OCI-LY3 (cell line): ENCODE measurements around the gene CENPB.

Source experiments
- H2AFZ ChIP-seq: fragments of 200-600, 300-600 bp; shearing (Covaris generic); 2 replicates; pipeline ENCODE4 v1.6.0; 2014; ENCODE audit warnings: antibody characterized with exemption, low read depth, low read length
- H3K27ac ChIP-seq: fragments of 200-600, 300-600 bp; sonication (generic); 2 replicates; pipeline ENCODE4 v1.5.1; 2014; ENCODE audit warnings: mild to moderate bottlenecking, low read length, moderate library complexity, mixed read lengths
- H3K27me3 ChIP-seq: fragments of 200-600, 300-600 bp; sonication (generic); 2 replicates; pipeline ENCODE4 v1.6.1; 2014; ENCODE audit warnings: low read depth, low read length, mixed read lengths
- H3K36me3 ChIP-seq: fragments of 200-600, 300-600 bp; sonication (generic); replicated peaks from 2 replicates; pipeline ENCODE3; 2014; ENCODE audit warnings: low read depth, low read length, mixed read lengths
- H3K4me1 ChIP-seq: fragments of 300-600, 200-600 bp; sonication (generic); 2 replicates; pipeline ENCODE4 v1.6.1; 2014; ENCODE audit warnings: low read length, mixed read lengths
- H3K4me2 ChIP-seq: fragments of 200-600, 300-600 bp; sonication (generic); 2 replicates; pipeline ENCODE4 v1.6.1; 2014; ENCODE audit warnings: low read length, mixed read lengths
- H3K4me3 ChIP-seq: fragments of 300-600, 200-600 bp; sonication (generic); 2 replicates; pipeline ENCODE4 v1.5.1; 2014; ENCODE audit warnings: antibody characterized with exemption, mild to moderate bottlenecking, low read length, moderate library complexity
- H3K79me2 ChIP-seq: fragments of 300-600, 200-600 bp; shearing (Covaris generic); 2 replicates; pipeline ENCODE4 v1.6.1; 2014; ENCODE audit warnings: mild to moderate bottlenecking, low read length, mixed read lengths
- H3K9ac ChIP-seq: fragments of 300-600, 200-600 bp; shearing (Covaris generic); 2 replicates; pipeline ENCODE4 v1.6.0; 2014; ENCODE audit warnings: mild to moderate bottlenecking, low read length, moderate library complexity
- H3K9me3 ChIP-seq: fragments of 200-600, 300-600 bp; shearing (Covaris generic); 2 replicates; pipeline ENCODE4 v1.6.1; 2014; ENCODE audit warnings: low read length, mixed read lengths; ENCODE audit not compliant: insufficient read depth
- H4K20me1 ChIP-seq: fragments of 200-600, 300-600 bp; sonication (generic); 2 replicates; pipeline ENCODE4 v1.6.1; 2016; ENCODE audit warnings: low read length, mixed read lengths; ENCODE audit not compliant: insufficient read depth
- EZH2phosphoT487 ChIP-seq: fragments of 200-600 bp; shearing (Covaris generic); IDR thresholded peaks from 2 replicates; pipeline ENCODE4 v1.6.1; 2018; ENCODE audit warnings: antibody characterized with exemption, mixed run types, low read depth
- TF ChIP-seq, protein P1 (sequence below): fragments of 200-600, 300-600 bp; sonication (generic); IDR thresholded peaks from 2 replicates; pipeline ENCODE4 v1.5.1; 2014; ENCODE audit warnings: antibody characterized with exemption, low read length, low read depth

Gene CENPB

DNA sequence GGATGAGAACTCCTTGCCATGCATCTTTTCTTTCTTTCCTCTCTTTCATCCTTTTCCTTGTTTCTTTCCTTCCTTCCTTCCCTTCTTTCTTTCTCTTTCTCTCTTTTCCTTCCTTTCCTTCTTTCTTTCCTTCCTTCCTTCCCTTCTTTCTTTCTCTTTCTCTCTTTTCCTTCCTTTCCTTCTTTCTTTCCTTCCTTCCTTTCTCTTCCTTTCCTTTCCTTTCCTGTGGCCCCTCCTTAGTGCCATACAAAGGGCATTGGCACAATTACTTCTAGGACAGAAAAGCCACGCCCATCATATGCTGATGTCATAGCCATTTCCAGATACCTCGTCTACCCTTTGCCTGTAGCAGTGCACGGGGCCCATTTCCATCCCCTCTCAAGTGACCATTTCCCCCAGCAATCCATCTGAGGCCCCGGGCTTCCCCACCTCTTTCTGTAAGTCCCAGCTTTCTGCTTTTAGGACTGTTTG is 2.2 kb upstream of the CENPB start:
- no peaks in the 10 kb centered on the region for H3K9me3 ChIP-seq
- peaks cover 7% of the 10 kb centered on the region for H3K4me1 ChIP-seq
- H3K79me2 ChIP-seq = peaks cover 6% of the 10 kb centered on the region; the same call in 1 of the 2 replicates
- H3K36me3 ChIP-seq = no peaks in the 10 kb centered on the region
- no peak overlapping the region for H3K9ac ChIP-seq
- peaks cover 2% of the 10 kb centered on the region; the same call in 1 of the 2 replicates for H4K20me1 ChIP-seq
- H3K4me3 ChIP-seq = no peak overlapping the region
- no peak overlapping the region for H2AFZ ChIP-seq
- no peak overlapping the region for H3K4me2 ChIP-seq
- H3K27me3 ChIP-seq = 0 out of 2 replicates have a peak, but pooled peaks cover 3% of the 10 kb centered on the region
- no peak for TF ChIP-seq EZH2phosphoT487
- TF ChIP-seq, protein P1, sequence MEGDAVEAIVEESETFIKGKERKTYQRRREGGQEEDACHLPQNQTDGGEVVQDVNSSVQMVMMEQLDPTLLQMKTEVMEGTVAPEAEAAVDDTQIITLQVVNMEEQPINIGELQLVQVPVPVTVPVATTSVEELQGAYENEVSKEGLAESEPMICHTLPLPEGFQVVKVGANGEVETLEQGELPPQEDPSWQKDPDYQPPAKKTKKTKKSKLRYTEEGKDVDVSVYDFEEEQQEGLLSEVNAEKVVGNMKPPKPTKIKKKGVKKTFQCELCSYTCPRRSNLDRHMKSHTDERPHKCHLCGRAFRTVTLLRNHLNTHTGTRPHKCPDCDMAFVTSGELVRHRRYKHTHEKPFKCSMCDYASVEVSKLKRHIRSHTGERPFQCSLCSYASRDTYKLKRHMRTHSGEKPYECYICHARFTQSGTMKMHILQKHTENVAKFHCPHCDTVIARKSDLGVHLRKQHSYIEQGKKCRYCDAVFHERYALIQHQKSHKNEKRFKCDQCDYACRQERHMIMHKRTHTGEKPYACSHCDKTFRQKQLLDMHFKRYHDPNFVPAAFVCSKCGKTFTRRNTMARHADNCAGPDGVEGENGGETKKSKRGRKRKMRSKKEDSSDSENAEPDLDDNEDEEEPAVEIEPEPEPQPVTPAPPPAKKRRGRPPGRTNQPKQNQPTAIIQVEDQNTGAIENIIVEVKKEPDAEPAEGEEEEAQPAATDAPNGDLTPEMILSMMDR = no peak
- no peak overlapping the region for H3K27ac ChIP-seq

DNA sequence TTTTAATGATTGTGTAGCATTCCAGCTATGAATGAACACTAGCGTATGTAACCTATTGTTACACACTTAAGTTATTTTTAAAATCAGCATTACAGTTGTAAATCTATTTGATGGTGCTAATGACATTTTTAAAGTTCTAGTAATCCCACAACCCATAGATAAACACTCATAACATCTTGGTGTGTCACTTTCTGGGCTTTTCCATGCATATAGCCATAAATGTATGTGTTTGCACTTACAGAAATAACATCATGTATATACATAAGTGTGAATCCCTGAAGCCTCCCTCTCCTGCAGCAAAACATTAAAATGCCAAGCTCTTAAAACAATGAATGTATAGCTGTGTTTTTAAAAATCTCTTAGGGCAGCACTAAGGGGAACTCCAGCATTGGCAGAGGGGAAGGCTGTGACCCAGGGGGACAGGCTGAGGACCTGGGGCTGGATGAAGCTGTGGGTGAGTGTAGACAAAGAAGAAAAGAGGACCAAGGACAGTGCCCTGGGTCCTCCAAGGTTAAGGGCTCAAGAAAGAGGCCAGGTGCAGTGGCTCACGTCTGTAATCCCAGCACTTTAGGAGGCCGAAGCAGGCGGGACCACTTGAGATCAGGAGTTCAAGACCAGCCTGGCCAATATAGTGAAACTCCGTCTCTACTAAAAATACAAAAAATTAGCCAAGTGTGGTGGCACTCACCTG is 929 bp upstream of the CENPB start:
- H3K9me3 ChIP-seq = no peaks in the 10 kb centered on the region
- peak overlapping the region; percentile 71 for H3K4me3 ChIP-seq
- H3K27ac ChIP-seq = no peak overlapping the region
- peak overlapping the region; percentile 81 for H2AFZ ChIP-seq
- H3K9ac ChIP-seq = peak overlapping the region; percentile 51
- peaks cover 7% of the 10 kb centered on the region for H3K4me1 ChIP-seq
- 0 out of 2 replicates have a peak, but pooled peaks cover 3% of the 10 kb centered on the region for H3K27me3 ChIP-seq
- no peaks in the 10 kb centered on the region for H3K36me3 ChIP-seq
- peak overlapping the region; percentile 66 for H3K4me2 ChIP-seq
- peaks cover 6% of the 10 kb centered on the region; the same call in 1 of the 2 replicates for H3K79me2 ChIP-seq
- peaks cover 4% of the 10 kb centered on the region; the same call in 1 of the 2 replicates for H4K20me1 ChIP-seq
- no peak for TF ChIP-seq EZH2phosphoT487
- TF ChIP-seq, protein P1 = no peak

DNA sequence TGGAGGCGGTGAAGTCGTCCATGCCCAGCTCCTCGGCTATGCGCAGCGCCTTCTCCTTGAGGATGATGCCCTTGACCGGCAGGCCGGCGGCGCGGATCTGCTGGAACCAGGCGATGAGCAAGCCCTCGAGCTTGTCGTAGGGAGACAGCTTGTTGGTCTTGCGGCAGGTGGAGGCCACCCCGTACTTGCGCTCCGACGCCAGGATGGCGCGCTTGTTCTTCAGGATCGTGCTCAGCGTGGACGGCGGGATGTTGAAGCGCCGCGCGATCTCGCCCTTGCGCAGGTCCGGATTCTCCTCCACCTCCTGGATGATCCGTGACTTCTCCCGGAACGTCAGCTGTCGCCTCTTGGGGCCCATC is 435 bp downstream of the CENPB start:
- Histone ChIP-seq H3K4me1 (peaks cover 7% of the 10 kb centered on the region), H3K4me2 (peak overlapping the region; percentile 65), H3K9ac (peak overlapping the region; percentile 30; the same call in 1 of the 2 replicates), H2AFZ (no peak overlapping the region), H3K27me3 (0 out of 2 replicates have a peak, but pooled peaks cover 3% of the 10 kb centered on the region), H3K36me3 (no peaks in the 10 kb centered on the region), H4K20me1 (peaks cover 4% of the 10 kb centered on the region; the same call in 1 of the 2 replicates), H3K4me3 (peak overlapping the region; percentile 73), H3K9me3 (no peaks in the 10 kb centered on the region), H3K27ac (no peak overlapping the region), H3K79me2 (peaks cover 6% of the 10 kb centered on the region; the same call in 1 of the 2 replicates)
- TF ChIP-seq EZH2phosphoT487 = no peak
- TF ChIP-seq, protein P1 = no peak

DNA sequence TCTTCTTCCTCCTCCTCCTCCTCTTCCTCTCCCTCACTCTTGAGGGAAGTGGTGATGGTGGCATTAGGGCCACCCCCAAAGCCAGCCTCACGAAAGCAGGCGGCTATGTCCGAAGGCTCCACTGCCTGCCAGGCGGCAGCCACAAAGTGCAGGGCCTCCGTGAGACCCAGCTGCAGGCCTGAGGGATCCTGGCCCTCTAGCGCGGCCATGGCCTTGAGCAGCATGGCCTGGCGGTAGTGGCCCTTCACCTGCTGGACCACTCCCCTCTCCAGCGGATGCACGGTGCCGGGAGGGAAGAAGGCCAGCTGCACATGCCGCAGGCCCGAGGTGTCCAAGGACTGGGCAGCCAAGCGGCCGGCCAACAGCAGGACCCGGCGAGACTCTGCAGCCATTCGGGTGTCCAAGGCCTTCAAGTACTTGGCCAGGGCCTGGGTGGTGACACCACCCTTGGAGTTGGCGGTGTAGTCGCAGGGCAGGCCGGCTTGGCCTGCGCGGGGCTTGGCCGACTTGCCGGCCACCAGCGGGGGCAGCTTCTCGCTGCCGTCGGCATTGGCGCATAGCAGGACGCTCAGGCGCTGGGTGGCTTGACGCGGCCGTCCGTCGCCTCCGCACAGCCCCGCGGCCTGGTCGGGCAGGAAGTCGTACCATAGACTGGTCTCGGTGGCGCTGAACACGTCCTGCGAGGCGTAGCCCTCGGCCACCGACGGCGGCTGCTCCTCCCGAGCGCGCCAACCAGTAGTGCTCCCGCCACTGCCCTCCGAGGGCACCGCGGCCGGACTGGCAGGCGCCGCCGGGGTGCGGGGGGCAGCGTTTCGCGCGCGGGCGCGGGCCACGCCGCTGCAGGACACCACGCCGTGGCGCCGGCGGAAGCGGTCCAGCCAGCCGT is 1.1 kb downstream of the CENPB start:
- peaks cover 6% of the 10 kb centered on the region; the same call in 1 of the 2 replicates for H3K79me2 ChIP-seq
- no peaks in the 10 kb centered on the region for H3K36me3 ChIP-seq
- H3K27me3 ChIP-seq = 0 out of 2 replicates have a peak, but pooled peaks cover 3% of the 10 kb centered on the region
- H3K4me3 ChIP-seq = peak overlapping the region; percentile 73
- no peak overlapping the region for H3K27ac ChIP-seq
- TF ChIP-seq EZH2phosphoT487 = no peak
- TF ChIP-seq, protein P1 = no peak
- H3K9ac ChIP-seq = no peak overlapping the region
- no peak overlapping the region for H2AFZ ChIP-seq
- H4K20me1 ChIP-seq = peaks cover 4% of the 10 kb centered on the region; the same call in 1 of the 2 replicates
- H3K4me1 ChIP-seq = peaks cover 13% of the 10 kb centered on the region
- H3K4me2 ChIP-seq = peak overlapping the region; percentile 65
- no peaks in the 10 kb centered on the region for H3K9me3 ChIP-seq
